ENCODE measurements around the gene TBX18. TPM values are rescaled to one million over a fixed set of nuclear protein-coding genes. Genes with fewer than 3 reads are reported as not detected.

TBX18 gene
- total and polyA plus RNA-seq, 10 of the 15 experiments (the other 5 are each of a cell fraction or from before 2014, with no cell fraction given): 0.03 to 6.1 (median 0.17) TPM; not detected in 6

- SMC1A ChIA-PET (ENCODE audit: uncharacterized antibody, unreplicated experiment): no interaction called here
- no peak for ATAC-seq
- WGBS (ENCODE audit: insufficient coverage, insufficient replicate concordance, low lambda C conversion rate, missing lambda C conversion rate): 27% methylated on average over 3 of the region's 3 CpGs
Measured at GRCh38 chr6:84731401-84731800, 33.0 kb downstream of the TBX18 start.

More at GRCh38 chr6:84731401-84731800, 33.0 kb downstream of the TBX18 start:
- Histone ChIP-seq H3K27ac (ENCODE audit: control insufficient read depth, insufficient read depth) (no peak overlapping the region), H3K4me1 (ENCODE audit: control insufficient read depth, insufficient read depth, low read length) (no peaks in the 10 kb centered on the region), H4K20me1 (ENCODE audit: control insufficient read depth, insufficient read depth) (no peaks in the 10 kb centered on the region), H3K4me2 (ENCODE audit: control insufficient read depth, insufficient read depth) (no peak overlapping the region), H2AFZ (ENCODE audit: control insufficient read depth, low read depth, low read length) (no peak overlapping the region), H3K9ac (ENCODE audit: control insufficient read depth, insufficient read depth, low read length) (no peak overlapping the region), H3K79me2 (ENCODE audit: control insufficient read depth, insufficient read depth, low read length) (no peaks in the 10 kb centered on the region), H3K4me3 (no peak overlapping the region), H3K36me3 (ENCODE audit: control insufficient read depth in 2 of 2, insufficient read depth in 2 of 2, low read length in 1 of 2) (no peaks in the 10 kb centered on the region), H3K9me3 (replicated peaks; ENCODE audit: control insufficient read depth, insufficient read depth, low read length) (no peaks in the 10 kb centered on the region), H3K27me3 (replicated peaks in 1 of 2; ENCODE audit: control insufficient read depth in 2 of 2, insufficient read depth in 2 of 2, low read length in 1 of 2) (no peaks in the 10 kb centered on the region)
- TF ChIP-seq ASH2L (IDR thresholded peaks at IDR 0.05; ENCODE audit: borderline replicate concordance, low read depth) (no peak), BMI1 (IDR thresholded peaks at IDR 0.05; ENCODE audit: borderline replicate concordance) (no peak), IKZF2 (IDR thresholded peaks at IDR 0.05) (no peak), CEBPZ (IDR thresholded peaks at IDR 0.05; ENCODE audit: low read depth, low read length) (no peak)
- ChIA-PET POLR2A (no interaction called here), CTCF (interaction anchor here (0.6 kb wide), 1 partner anchor 81 kb away, joined by 3 read pairs; no protein-coding TSS in a partner anchor), RAD21 (ENCODE audit: unreplicated experiment) (no interaction called here)
- no peak for DNase-seq (ENCODE audit: low read depth, low spot score)
- in situ Hi-C loops (cut with MboI) (no loop called here), intact Hi-C loops (cut with micrococcal nuclease; ENCODE audit: unreplicated experiment) (no loop called here)
- BruUV-seq (replicated peaks): no TSS peak
- FAIRE-seq: no peak

All from GM12878 (cell line).